ENCODE results near the gene OSBPL9.
"Not testable (repeated sequence)": the region's sequence is repeated elsewhere in the genome, so short reads cannot be mapped to it uniquely, and the experiment has no call there.

OSBPL9 gene

GRCh38 chr1:51792864-51793263 lies 176.0 kb downstream of the OSBPL9 start:
- no peak for DNase-seq (ENCODE audit: low read depth)

- DNase-seq (ENCODE audit: low read depth): no peak
These were observed 177.4 kb downstream of the OSBPL9 start for GRCh38 chr1:51794260-51794659.

- no peak for DNase-seq (ENCODE audit: low read depth)
These were observed 178.0 kb downstream of the OSBPL9 start for GRCh38 chr1:51794868-51795267.

- DNase-seq (ENCODE audit: low read depth): no peak
These were observed 182.5 kb downstream of the OSBPL9 start for GRCh38 chr1:51799372-51799771.

GRCh38 chr1:51814513-51814912 lies 197.6 kb downstream of the OSBPL9 start:
- DNase-seq (ENCODE audit: low read depth): no peak

GRCh38 chr1:51818487-51818886 lies 201.6 kb downstream of the OSBPL9 start:
- no peak for DNase-seq (ENCODE audit: low read depth)

- not testable (repeated sequence) for DNase-seq (ENCODE audit: low read depth)
These were observed 202.1 kb downstream of the OSBPL9 start for GRCh38 chr1:51819021-51819420.

- DNase-seq (ENCODE audit: low read depth): no peak
These were observed 202.9 kb downstream of the OSBPL9 start for GRCh38 chr1:51819810-51820209.

GRCh38 chr1:51829058-51829457 lies 212.2 kb downstream of the OSBPL9 start:
- no peak for DNase-seq (ENCODE audit: low read depth)

- DNase-seq (ENCODE audit: low read depth): no peak
These were observed 216.8 kb downstream of the OSBPL9 start for GRCh38 chr1:51833700-51834099.

- no peak for DNase-seq (ENCODE audit: low read depth)
These were observed 220.4 kb downstream of the OSBPL9 start for GRCh38 chr1:51837243-51837642.
